ENCODE measurements around the gene KCND1. TPM values are rescaled to one million over a fixed set of nuclear protein-coding genes. Genes with fewer than 3 reads are reported as not detected.
A peak's percentile ranks its signal among the peaks of the same experiment; 100 is the strongest.

KCND1 gene
- total and polyA plus RNA-seq, 10 of the 15 experiments (the other 5 are each of a cell fraction or from before 2014, with no cell fraction given) = 0.02 to 1.0 (median 0.39) TPM

DNA sequence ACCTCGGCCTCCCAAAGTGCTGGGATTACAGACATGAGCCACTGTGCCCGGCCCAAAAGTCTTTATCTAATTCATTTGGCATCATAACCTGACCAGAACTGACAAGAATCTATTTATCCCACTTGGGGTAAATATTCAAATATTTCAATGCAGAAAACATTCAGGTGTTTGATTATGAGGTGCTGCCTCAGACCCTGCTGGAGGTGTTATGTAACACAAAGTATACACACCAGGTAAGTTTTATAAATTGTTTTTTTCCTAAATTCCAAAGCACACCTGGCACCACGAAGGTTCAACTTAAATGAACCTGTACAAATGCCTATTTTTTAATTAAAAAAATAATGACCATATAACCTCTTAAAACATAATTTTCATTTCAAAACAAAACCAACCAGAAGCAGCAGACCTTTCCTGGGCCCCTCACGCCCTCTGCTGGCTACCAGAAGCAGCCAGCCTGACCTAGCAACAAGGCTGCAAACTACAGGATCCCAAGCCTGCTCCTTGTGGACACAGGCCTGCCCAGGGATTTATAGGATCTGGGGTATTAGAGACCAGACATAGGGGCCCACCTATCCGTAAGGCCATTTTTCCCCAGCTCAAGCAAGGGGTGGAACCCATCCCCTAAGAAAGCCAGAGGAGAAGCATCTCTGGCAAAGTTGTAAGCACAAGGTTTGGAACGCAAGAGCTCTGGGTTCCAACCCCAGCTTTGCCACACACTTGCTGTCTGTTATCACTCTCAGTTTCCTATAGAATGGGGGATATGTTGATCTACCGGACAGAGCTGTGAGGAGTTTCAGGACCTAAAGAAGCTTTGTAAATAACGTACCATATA lies 25.9 kb downstream of the KCND1 start:
- FAIRE-seq = peak; percentile 18
- intact Hi-C loops (cut with micrococcal nuclease; ENCODE audit: unreplicated experiment) = loop anchor here (5.0 to 10.0 kb wide), 3 partner anchors 33 to 1753 kb away; partner anchors contain the start of genes SLC35A2 and UBA1
- TF ChIP-seq HDAC6 (IDR thresholded peaks at IDR 0.05; ENCODE audit: unreplicated experiment) (no peak), LARP7 (IDR thresholded peaks at IDR 0.05) (no peak), SP1 (IDR thresholded peaks at IDR 0.05; ENCODE audit: low read depth, low read length) (no peak), MTA3 (IDR thresholded peaks at IDR 0.05; ENCODE audit: borderline replicate concordance, low read length) (no peak), CREM (IDR thresholded peaks at IDR 0.05; ENCODE audit: low read depth) (no peak), YY1 (IDR thresholded peaks at IDR 0.05; ENCODE audit: low read depth, low read length) (0 out of 2 replicates have a peak, but pooled peaks have one; percentile 62), RB1 (IDR thresholded peaks at IDR 0.05; ENCODE audit: borderline replicate concordance) (no peak), ESRRA (IDR thresholded peaks at IDR 0.05; ENCODE audit: low read length) (no peak), SMC3 (IDR thresholded peaks at IDR 0.05; ENCODE audit: borderline replicate concordance, low read length) (peak; percentile 90), CBX5 (IDR thresholded peaks at IDR 0.05; ENCODE audit: low read depth) (no peak), RAD21 (IDR thresholded peaks at IDR 0.05; ENCODE audit: insufficient read depth, low read depth, low read length) (peak; percentile 94), NR2C1 (IDR thresholded peaks at IDR 0.05) (no peak)
- TF ChIP-seq, protein P1, sequence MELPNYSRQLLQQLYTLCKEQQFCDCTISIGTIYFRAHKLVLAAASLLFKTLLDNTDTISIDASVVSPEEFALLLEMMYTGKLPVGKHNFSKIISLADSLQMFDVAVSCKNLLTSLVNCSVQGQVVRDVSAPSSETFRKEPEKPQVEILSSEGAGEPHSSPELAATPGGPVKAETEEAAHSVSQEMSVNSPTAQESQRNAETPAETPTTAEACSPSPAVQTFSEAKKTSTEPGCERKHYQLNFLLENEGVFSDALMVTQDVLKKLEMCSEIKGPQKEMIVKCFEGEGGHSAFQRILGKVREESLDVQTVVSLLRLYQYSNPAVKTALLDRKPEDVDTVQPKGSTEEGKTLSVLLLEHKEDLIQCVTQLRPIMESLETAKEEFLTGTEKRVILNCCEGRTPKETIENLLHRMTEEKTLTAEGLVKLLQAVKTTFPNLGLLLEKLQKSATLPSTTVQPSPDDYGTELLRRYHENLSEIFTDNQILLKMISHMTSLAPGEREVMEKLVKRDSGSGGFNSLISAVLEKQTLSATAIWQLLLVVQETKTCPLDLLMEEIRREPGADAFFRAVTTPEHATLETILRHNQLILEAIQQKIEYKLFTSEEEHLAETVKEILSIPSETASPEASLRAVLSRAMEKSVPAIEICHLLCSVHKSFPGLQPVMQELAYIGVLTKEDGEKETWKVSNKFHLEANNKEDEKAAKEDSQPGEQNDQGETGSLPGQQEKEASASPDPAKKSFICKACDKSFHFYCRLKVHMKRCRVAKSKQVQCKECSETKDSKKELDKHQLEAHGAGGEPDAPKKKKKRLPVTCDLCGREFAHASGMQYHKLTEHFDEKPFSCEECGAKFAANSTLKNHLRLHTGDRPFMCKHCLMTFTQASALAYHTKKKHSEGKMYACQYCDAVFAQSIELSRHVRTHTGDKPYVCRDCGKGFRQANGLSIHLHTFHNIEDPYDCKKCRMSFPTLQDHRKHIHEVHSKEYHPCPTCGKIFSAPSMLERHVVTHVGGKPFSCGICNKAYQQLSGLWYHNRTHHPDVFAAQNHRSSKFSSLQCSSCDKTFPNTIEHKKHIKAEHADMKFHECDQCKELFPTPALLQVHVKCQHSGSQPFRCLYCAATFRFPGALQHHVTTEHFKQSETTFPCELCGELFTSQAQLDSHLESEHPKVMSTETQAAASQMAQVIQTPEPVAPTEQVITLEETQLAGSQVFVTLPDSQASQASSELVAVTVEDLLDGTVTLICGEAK (IDR thresholded peaks at IDR 0.05; ENCODE audit: borderline replicate concordance) = no peak
- TF ChIP-seq, protein P2, sequence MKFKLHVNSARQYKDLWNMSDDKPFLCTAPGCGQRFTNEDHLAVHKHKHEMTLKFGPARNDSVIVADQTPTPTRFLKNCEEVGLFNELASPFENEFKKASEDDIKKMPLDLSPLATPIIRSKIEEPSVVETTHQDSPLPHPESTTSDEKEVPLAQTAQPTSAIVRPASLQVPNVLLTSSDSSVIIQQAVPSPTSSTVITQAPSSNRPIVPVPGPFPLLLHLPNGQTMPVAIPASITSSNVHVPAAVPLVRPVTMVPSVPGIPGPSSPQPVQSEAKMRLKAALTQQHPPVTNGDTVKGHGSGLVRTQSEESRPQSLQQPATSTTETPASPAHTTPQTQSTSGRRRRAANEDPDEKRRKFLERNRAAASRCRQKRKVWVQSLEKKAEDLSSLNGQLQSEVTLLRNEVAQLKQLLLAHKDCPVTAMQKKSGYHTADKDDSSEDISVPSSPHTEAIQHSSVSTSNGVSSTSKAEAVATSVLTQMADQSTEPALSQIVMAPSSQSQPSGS (IDR thresholded peaks at IDR 0.05; ENCODE audit: low read length) = no peak

More for the DNA sequence above, 25.9 kb downstream of the KCND1 start:
- Histone ChIP-seq H3K9me3 (replicated peaks; ENCODE audit: control insufficient read depth, insufficient read depth, low read length) (no peaks in the 10 kb centered on the region), H3K9ac (ENCODE audit: control insufficient read depth, insufficient read depth, low read length) (no peak overlapping the region), H3K27me3 (replicated peaks in 1 of 2; ENCODE audit: control insufficient read depth in 2 of 2, insufficient read depth in 2 of 2, low read length in 1 of 2) (no peaks in the 10 kb centered on the region), H3K4me3 (no peak overlapping the region), H4K20me1 (ENCODE audit: control insufficient read depth, insufficient read depth) (no peaks in the 10 kb centered on the region), H3K4me1 (ENCODE audit: control insufficient read depth, insufficient read depth, low read length) (peaks cover 13% of the 10 kb centered on the region), H3K27ac (ENCODE audit: control insufficient read depth, insufficient read depth) (no peak overlapping the region), H3K36me3 (ENCODE audit: control insufficient read depth in 2 of 2, insufficient read depth in 2 of 2, low read length in 1 of 2) (peaks cover 0 to 14% of the 10 kb centered on the region in 2 experiments; a peak in 3 of 4 replicates), H3K4me2 (ENCODE audit: control insufficient read depth, insufficient read depth) (0 out of 2 replicates have a peak overlapping the region, but pooled peaks have one; percentile 22), H2AFZ (ENCODE audit: control insufficient read depth, low read depth, low read length) (no peak overlapping the region), H3K79me2 (ENCODE audit: control insufficient read depth, insufficient read depth, low read length) (peaks cover 22% of the 10 kb centered on the region)
- no peak for DNase-seq (ENCODE audit: low read depth, low spot score)
- ChIA-PET CTCF (interaction anchor here (0.6 to 2.6 kb wide), 19 partner anchors 8 to 300 kb away, joined by 3 to 17 read pairs (median 4); partner anchors contain the start of genes PQBP1 and TIMM17B), RAD21 (ENCODE audit: unreplicated experiment) (interaction anchor here (0.6 to 1.4 kb wide), 6 partner anchors 10 to 297 kb away, joined by 3 to 6 read pairs (median 5); partner anchors contain the start of gene PQBP1), SMC1A (ENCODE audit: uncharacterized antibody, unreplicated experiment) (interaction anchor here (0.5 to 1.9 kb wide), 14 partner anchors 9 to 904 kb away, joined by 3 to 8 read pairs (median 4); partner anchors contain the start of genes HDAC6, PQBP1 and TIMM17B), POLR2A (interaction anchor here (1.2 to 1.5 kb wide), 4 partner anchors 9 to 54 kb away, joined by 3 to 5 read pairs (median 4); no protein-coding TSS in a partner anchor)
- in situ Hi-C loops (cut with MboI) = loop anchor here (25.0 kb wide), 1 partner anchor 1733 kb away; the partner anchor contains the start of gene CDK16
- peak; percentile 82 for ATAC-seq
- WGBS (ENCODE audit: insufficient coverage, insufficient replicate concordance, low lambda C conversion rate, missing lambda C conversion rate) = 46% methylated on average over 8 of the region's 8 CpGs
- BruUV-seq (replicated peaks) = no TSS peak

Measured in GM12878 (cell line).